ENCODE measurements around the gene EPB41L5. TPM values are rescaled to one million over a fixed set of nuclear protein-coding genes. Genes with fewer than 3 reads are reported as not detected.
"Not testable (repeated sequence)": the region's sequence is repeated elsewhere in the genome, so short reads cannot be mapped to it uniquely, and the experiment has no call there.

The EPB41L5 gene
- total RNA-seq, 1 donor from 2014 or later = 57.3 TPM

DNA sequence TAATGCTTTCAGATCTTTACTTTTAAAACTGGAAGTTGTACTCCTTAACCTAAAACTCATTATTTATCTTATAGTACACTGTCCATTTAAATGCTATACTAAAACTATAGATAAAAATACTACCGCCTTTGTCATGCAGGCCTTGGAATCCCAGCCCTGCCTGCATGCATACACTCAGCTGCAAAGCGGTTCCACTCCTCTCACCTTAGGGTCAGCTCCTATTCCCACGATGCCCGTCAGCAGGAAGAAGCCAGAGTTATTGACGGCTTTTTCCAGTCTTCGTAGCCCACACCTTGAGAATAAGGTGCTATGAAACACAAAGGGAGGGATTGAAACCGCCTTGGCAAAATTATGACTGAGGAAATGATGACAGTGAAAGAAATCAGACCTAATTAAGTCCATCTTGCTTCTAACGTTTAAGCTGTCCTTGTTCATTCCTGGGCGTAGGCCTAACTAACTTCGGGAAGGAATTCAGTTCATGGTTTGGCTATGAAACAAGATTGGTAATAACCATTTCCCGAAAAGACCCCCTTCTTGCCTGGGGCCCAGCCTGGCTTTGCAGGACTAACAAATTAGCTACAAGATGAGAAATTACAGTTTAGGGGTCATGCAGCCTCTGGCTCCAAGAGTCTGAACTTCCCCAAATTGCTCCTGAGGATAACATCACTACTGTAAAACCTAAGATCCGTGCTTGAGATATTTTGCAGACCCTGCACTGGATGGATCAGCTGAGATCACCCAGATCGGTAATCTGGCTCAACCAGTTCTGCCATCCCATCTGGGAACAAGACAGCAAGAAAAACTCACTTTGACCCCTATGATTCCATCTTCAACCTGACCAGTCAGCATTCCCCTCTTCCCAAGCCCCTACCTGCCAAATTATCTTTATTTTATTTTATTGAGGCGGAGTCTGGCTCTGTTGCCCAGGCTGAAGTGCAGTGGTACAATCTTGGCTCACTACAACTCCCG, 17.1 kb downstream of the EPB41L5 start:
- no peak for DNase-seq (ENCODE audit: low read depth)

DNA sequence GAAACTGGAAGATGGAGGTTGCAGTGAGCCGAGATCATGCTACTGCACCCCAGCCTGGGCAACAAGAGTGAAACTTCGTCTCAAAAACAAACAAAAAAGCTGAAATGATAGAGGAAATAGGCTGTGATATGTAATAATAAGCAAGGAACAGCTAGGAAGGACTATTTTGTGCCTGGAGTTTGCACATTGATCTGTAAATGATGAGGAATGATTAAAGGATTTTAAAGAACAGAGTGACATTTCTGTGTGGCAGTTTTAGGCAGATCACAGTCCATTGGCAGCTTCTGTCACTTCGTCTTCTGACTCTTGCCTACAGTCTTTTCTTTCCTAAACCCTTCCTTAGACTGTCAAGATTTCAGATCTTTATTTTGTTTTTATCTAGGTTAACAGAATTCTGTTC, 19.4 kb downstream of the EPB41L5 start:
- DNase-seq (ENCODE audit: low read depth) = no peak

DNA sequence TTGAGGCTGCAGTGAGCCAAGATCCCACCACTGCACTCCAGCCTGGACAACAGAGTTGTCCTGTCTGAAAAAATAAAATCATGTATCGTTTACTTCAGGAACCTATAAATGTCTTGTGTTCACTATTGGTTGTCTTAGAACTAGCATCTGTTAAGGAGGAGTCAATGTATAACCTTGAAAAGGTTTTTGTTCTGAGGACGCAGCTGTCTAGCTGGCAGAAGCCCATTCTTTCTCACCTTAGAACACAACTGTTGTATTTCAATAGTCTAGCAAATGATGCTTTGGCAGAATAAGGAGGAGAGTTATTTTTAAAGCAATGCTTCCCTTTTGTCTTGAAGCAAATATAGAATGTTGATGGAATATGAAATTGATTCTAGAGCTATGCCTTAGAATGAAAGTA, 21.1 kb downstream of the EPB41L5 start:
- no peak for DNase-seq (ENCODE audit: low read depth)

DNA sequence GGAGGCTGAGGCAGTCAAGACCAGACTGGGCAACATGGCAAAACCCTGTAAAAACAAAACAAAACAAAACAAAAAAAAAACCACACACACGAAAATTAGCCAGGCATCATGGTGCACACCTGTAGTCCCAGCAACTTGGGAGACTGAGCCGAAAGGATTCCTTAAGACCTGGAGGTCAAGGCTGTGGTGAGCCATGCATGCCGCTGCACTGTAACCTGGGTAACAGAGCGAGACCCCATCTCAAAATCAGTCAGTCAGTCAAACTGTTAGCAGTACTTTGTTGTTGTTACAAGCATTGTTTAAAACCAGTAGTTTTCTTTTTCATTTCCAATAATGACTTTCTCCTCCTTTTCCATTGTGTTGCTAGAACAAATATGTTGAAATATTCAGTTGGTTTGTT, 21.7 kb downstream of the EPB41L5 start:
- peak; percentile 68 for DNase-seq (ENCODE audit: low read depth)

DNA sequence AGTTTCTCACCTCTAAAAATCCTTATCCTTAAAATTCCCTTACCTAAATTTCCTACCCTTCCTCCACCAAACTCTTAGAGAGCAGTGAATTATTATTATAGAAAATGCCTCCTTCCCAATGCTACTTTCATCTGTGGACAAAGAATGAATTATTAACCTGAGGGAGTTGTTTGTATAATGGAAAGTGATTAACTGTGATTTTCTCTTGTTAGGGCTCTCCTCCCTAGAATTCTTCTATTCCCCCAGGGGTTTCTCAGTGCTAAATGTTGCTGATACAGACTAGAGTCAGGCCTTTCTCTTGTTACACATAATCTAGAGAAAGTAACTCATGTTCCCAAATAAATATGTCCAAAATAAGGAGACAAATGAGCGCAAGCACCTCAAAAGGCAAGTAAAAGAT, 23.3 kb downstream of the EPB41L5 start:
- peak; percentile 55 for DNase-seq (ENCODE audit: low read depth)

DNA sequence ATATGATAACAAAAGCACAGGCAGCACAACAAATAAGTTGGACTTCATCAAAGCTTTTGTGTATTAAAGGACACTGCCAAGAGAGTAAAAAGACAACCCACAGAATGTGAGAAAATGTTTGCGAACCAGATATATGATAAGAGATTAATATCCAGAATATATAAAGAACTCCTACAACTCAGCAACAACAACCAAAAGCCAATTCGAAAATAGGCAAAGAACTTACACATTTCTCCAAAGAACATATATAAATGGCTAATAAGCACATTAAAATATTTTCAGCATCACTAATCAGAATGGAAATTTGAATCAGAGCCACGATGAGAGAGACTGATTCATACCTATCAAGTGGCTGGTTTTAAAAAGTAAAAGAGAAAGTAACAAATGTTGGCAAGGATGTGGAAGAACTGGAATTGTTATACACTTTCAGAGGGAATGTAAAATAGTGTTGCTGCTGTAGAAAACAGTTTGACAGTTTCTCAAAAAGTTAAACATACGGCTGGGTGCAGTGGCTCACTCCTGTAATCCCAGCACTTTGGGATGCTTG, 25.2 kb downstream of the EPB41L5 start:
- DNase-seq (ENCODE audit: low read depth) = no peak

DNA sequence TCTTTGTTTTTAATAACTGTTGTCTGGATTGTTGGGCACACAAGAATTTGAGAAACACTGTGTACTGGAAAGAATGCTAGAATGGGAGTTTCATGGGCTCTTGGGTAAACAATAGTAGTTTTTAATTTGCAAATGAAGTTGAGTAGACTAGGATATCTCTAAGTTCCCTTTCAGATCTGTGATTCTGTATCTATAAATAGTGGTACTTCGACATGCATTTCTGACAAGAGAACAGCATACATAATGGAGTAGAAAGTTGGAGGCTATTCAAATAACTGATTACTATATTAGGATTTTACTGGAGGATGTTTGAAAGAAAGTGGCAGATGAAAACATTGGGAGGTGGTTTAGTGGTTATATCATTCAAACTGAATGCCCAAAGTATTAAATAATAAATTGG, 29.5 kb downstream of the EPB41L5 start:
- DNase-seq (ENCODE audit: low read depth) = no peak

DNA sequence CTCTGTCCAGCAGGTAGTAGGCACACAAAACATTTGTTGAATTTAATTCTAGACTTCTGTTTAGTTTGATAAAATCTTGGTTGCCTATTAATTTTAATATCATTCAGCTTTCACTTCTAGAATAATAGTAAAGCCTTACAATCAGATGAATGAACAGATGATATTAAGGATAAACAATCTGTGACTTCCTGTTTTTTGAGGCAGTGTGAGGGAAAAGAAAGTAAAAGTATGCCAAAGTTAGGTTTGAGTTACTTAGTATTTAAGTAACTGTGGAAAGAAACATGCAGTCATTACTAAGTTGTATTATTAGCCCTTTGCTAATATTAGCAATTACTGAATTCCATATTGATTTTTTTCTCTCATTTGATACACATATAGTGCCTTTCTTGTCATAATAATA, 31.5 kb downstream of the EPB41L5 start:
- no peak for DNase-seq (ENCODE audit: low read depth)

DNA sequence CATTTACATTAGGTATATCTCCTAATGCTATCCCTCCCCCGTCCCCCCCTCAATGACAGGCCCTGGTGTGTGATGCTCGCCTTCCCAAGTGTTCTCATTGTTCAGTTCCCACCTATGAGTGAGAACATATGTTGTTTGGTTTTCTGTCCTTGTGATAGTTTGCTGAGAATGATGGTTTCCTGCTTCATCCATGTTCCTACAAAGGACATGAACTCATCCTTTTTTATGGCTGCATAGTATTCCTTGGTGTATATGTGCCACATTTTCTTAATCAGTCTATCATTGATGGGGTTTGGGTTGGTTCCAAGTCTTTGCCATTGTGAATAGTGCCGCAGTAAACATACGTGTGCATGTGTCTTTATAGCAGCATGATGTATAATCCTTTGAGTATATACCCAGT, 32.9 kb downstream of the EPB41L5 start:
- DNase-seq (ENCODE audit: low read depth) = not testable (repeated sequence)

DNA sequence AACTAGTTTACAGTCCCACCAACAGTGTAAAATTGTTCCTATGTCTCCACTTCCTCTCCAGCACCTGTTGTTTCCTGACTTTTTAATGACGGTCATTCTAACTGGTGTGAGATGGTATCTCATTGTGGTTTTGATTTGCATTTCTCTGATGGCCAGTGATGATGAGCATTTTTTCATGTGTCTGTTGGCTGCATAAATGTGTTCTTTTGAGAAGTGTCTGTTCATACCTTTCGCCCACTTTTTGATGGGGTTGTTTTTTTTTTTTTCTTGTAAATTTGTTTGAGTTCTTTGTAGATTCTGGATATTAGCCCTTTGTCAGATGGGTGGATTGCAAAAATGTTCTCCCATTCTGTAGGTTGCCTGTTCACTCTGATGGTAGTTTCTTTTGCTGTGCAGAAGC, 33.4 kb downstream of the EPB41L5 start:
- DNase-seq (ENCODE audit: low read depth) = not testable (repeated sequence)

DNA sequence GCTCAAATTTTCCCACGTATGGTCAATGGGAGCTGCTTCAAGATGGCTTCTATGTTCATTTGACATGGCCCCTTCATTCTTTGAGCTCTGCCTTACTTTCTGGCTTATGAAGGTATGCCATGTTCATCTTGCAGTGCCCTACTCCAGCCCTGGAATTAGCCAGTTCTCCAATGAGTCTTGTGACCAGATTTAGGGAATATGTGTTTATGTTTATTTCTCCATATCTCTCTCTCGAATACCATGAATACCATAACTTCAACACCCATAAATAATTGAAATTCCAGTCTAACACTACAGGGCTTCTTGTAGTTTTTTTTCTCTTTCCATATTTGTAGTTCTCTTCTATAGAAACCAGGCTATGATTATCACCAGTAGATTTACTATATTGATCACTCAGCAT, 39.7 kb downstream of the EPB41L5 start:
- no peak for DNase-seq (ENCODE audit: low read depth)

DNA sequence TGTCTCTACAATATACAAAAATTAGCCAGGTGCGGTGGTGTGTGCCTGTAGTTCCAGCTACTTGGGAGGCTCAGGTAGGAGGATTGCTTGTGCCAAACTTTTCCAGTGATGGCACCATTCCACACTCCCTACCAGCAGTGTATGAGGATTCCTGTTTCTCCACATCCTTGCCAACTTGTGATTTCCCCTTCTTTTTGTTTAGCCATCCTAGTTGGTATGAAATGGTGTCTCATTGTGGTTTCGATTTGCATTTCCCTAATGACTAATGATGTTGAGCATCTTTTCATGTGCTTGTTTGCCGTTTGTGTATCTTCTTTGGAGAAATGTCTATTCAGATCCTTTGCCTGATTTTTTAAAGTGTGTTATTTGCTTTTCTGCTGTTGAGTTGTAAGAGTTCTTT, 41.0 kb downstream of the EPB41L5 start:
- DNase-seq (ENCODE audit: low read depth) = no peak

DNA sequence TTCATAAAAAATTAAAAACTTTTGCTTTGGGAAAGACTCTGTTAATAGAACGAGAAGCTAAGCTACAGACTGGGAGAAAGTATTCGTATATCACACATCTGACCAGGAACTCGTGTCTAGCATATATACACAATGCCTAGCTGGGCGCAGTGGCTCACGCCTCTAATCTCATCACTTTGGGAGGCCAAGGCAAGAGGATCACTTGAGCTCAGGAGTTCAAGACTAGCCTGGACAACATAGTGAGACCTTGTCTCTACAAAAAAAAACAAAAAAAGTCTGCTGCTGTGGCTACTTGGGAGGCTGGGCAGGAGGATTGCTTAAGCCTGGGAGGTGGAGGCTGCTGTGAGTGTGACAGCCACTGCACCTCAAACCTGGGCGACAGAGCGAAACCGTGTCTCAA, 46.6 kb downstream of the EPB41L5 start:
- DNase-seq (ENCODE audit: low read depth) = peak; percentile 32

DNA sequence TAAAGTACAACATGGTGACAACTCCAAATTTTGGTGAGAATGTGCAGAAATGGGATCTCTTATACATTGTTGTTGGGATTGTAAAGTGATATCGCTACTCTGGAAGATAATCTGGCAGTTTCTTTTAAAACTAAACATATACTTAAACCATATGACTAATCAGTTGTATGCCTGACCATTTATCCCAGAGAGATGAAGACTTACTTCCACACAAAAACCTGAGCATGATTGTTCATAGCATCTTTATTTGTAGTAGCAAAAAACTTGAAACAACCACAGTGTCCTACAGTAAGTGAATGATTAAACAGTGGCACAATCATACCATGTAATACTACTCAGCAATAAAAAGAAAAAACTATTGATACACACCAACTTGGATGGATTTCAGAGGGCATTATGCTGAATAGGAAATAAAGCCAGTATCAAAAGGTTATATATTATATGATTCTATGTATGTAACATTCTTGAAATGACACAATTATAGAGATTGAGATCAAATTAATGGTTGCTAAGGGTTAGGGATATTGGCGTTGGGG, 47.3 kb downstream of the EPB41L5 start:
- DNase-seq (ENCODE audit: low read depth) = peak; percentile 32

DNA sequence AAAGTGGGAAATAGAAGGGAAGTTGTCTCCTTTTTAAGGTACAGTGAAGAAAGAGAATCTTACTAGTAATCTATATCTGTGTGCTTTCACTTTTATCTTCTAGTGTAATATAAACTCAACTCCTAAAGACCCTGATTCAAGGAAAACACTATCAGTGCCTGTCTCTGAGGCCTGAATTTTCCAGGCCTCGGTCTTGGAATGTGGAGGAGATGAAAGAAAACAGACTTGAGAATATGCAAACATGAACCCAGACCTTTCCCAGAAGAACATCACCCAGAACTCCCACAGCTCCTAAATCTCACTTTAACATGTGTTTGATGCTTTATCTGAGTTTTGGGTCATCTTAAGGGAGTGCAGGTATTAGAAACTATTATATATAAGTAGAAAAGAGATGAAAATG, 51.8 kb downstream of the EPB41L5 start:
- no peak for DNase-seq (ENCODE audit: low read depth)

DNA sequence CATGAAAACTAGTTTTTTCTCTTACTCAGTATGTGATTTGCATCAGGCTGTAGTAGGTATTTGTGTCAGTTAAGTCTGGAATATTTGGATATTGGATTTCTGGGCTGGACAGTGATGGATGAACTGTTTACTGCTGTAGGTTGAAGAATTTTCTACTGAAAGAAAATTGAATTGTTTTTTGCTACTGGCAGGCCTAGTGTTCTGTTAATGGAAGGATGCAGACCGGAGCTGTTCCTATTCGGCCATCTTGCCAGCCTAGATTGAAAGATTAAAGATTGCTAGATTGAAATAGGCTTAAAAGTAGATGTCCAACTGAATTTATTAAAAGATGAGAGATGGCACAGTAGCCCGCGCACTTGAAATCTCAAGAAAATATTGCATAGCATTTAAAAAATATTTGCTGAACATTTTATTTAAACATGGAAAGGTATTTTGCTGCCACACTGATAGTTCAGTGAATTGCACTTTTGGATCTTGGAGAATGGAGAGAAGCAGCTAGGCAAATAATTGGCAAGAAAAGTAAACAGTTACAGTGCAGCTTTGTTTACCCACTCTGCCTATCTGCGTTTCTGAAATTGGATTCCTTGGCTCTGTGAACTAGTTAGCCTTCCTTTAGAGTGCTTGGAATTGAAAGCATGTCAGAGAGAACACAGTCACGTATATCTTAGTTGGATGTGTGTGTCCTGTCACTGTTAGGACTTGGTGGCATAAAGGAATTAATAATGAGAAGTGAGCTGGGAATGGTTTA, 54.1 kb downstream of the EPB41L5 start:
- peak; percentile 32 for DNase-seq (ENCODE audit: low read depth)

DNA sequence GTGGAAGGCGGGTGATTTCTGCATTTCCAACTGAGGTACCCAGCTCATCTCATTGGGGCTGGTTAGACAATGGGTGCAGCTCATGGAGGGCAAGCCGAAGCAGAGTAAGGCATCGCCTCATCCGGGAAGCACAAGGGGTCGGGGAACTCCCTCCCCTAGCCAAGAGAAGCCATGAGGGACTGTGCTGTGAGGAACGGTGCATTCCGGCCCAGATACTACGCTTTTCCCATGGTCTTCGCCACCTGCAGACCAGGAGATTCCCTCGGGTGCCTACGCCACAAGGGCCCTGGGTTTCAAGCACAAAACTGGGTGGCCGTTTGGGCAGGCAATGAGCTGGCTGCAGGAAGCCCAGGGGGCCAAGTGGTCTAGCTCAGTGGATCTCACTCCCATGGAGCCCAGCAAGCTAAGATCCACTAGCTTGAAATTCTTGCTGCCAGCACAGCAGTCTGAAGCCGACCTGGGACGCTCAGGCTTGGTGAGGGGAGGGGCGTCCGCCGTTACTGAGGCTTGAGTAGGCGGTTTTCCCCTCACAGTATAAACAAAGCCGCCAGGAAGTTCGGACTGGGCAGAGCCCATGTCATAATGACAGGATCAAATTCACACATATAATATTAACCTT, 55.3 kb downstream of the EPB41L5 start:
- DNase-seq (ENCODE audit: low read depth) = not testable (repeated sequence)

DNA sequence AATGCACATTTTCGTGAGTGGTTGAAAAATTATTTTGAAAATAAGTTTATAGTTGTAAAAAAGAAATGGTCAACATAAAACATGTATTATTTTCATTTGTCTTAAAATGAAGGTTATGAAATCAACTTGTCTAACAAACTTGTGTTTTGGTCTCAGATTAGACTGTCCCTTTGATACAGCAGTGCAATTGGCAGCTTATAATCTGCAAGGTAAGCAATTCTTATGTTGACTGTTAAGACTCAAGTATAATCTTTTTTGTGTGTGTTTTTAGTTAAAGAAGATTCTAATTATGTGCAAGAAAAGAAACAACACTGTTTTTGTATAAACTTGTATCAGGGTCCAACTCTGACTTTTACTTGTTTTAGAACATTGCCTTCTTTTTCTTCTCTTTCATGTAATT, 62.7 kb downstream of the EPB41L5 start:
- DNase-seq (ENCODE audit: low read depth) = no peak

DNA sequence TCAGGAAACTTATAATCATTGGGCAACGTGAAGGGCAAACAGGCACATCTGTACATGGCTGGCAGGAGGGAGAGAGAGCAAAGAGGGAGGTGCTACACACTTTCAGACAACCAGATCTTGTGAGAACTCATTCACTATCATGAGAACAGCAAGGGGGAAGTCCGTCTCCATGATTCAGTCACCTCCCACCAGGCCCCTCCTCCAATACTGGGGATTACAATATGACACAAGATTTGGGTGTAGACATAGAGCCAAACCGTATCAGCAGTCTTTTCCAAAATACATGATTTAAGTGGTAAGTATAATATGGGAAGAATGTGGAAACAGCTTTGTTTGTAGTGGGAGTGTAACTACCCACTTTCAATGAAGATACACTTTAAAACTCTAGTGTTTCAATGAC, 65.0 kb downstream of the EPB41L5 start:
- no peak for DNase-seq (ENCODE audit: low read depth)

DNA sequence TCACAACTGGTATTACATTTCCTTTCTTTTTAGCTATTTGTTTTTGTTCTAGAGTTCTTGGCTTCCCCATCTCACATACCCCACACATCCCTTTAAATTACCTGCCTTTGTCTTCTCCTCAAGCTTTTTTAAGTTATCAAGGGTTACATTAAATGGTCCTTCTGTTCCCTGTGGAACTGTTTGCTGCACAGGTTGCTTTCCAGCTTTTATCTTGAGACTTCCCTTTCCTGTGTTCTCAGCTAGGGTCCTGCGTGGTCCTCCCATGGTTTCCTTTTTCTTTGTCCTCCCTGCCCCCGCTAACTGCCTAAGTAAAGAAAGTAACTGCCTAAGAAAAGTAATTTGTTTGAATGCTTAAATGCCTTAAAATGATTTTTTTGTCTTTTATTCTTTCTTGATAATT, 66.8 kb downstream of the EPB41L5 start:
- DNase-seq (ENCODE audit: low read depth) = no peak

DNA sequence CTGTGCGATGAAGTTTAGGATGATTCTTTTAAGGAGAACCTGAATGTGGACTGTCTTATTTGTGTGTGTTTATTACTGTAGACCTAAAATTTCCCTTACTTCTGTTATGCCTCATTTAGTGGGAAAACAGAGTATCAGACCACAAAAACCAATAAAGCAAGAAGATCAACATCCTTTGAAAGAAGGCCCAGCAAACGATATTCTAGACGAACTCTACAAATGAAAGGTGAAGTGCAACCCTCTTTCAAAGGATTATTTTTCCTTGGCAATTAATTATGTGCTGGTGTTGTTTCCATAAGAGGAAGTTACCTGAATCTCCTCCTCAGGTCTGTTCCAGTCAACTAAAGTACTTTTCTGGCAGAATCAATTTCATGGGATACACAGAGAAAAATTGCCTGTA, 78.6 kb downstream of the EPB41L5 start:
- no peak for DNase-seq (ENCODE audit: low read depth)

DNA sequence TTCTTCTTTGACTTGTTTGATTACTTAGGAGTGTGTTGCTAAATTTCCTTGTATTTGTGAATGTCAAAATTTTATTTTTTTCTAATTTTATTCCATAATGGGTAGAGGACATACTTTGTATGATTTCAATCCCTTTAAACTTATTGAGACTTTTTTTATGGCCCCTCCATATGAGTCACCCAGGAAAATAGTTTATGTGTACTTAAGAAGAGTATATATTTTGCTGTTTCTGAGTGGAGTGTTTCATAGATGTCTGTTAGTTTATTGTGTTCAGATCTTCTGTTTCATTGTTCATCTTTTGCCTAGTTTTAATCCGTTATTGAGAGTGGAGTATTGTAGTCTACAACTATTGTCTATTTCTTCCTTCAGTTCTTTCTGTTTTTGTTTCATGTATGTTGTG, 81.9 kb downstream of the EPB41L5 start:
- peak; percentile 7 for DNase-seq (ENCODE audit: low read depth)
